GM23338 (cell line): Measurements from ENCODE around the gene ADH1A. TPM values are rescaled to one million over a fixed set of nuclear protein-coding genes. Genes with fewer than 3 reads are reported as not detected.

Source experiments
- ATAC-seq: fragments of 200-7000 bp; cut with Tn5 transposase; 3 replicates; pipeline ENCODE4 v1.9.1; 2020
- DNase-seq: peaks from one replicate; pipeline ENCODE4 v3.0.0-alpha.2; 2015; ENCODE audit warnings: low spot score
- H2AFZ ChIP-seq: fragments of 200-600 bp; sonication (generic); 2 replicates; pipeline ENCODE4 v1.8.0; 2016; ENCODE audit warnings: antibody characterized with exemption, mild to moderate bottlenecking, moderate library complexity
- H3F3A ChIP-seq: fragments of 200-600 bp; sonication (generic); replicated peaks from 2 replicates; pipeline ENCODE4 v1.8.0; 2017; ENCODE audit warnings: antibody characterized with exemption, mixed run types, low read depth
- H3K27ac ChIP-seq: fragments of 200-600 bp; sonication (generic); 2 replicates; pipeline ENCODE4 v1.6.1; 2016; ENCODE audit warnings: low read depth
- H3K27me3 ChIP-seq: fragments of 200-600 bp; sonication (generic); 2 replicates; pipeline ENCODE4 v1.8.0; 2016; ENCODE audit warnings: mild to moderate bottlenecking, mixed run types, moderate library complexity; ENCODE audit not compliant: insufficient read depth
- H3K36me3 ChIP-seq: fragments of 200-600 bp; sonication (generic); 2 replicates; pipeline ENCODE4 v1.8.0; 2016; ENCODE audit warnings: mild to moderate bottlenecking; ENCODE audit not compliant: insufficient read depth
- H3K4me1 ChIP-seq: fragments of 200-600 bp; sonication (generic); 2 replicates; pipeline ENCODE4 v1.8.0; 2016; ENCODE audit warnings: mild to moderate bottlenecking, moderate library complexity; ENCODE audit not compliant: insufficient read depth
- H3K4me2 ChIP-seq: fragments of 200-600 bp; sonication (generic); 2 replicates; pipeline ENCODE4 v1.7.1; 2017; ENCODE audit warnings: mixed run types
- H3K4me3 ChIP-seq: fragments of 200-600 bp; sonication (generic); 2 replicates; pipeline ENCODE4 v1.6.1; 2016; ENCODE audit warnings: mixed run types
- H3K79me2 ChIP-seq: fragments of 200-600 bp; sonication (generic); replicated peaks from 2 replicates; pipeline ENCODE4 v1.8.0; 2017; ENCODE audit warnings: mild to moderate bottlenecking; ENCODE audit not compliant: insufficient read depth
- H3K9me2 ChIP-seq: fragments of 200-600 bp; sonication (generic); 2 replicates; pipeline ENCODE4 v1.8.0; 2017; ENCODE audit not compliant: insufficient read depth
- H4K20me1 ChIP-seq: fragments of 200-600 bp; sonication (generic); replicated peaks from 2 replicates; pipeline ENCODE4 v1.8.0; 2017; ENCODE audit warnings: mild to moderate bottlenecking; ENCODE audit not compliant: insufficient read depth
- H3K27ac Mint-ChIP-seq: 2 replicates; pipeline ENCODE4 v1.8.0; 2020; ENCODE audit warnings: inconsistent platforms, mild to moderate bottlenecking, moderate library complexity, mixed read lengths
- H3K27me3 Mint-ChIP-seq: 3 replicates; pipeline ENCODE4 v1.8.0; 2022; ENCODE audit warnings: low read depth, mild to moderate bottlenecking, moderate library complexity, mixed read lengths, inconsistent platforms; ENCODE audit not compliant: insufficient read depth, poor library complexity
- H3K36me3 Mint-ChIP-seq: 3 replicates; pipeline ENCODE4 v1.8.0; 2021; ENCODE audit warnings: low read depth, mild to moderate bottlenecking, inconsistent platforms, moderate library complexity, mixed read lengths
- H3K4me1 Mint-ChIP-seq: 3 replicates; pipeline ENCODE4 v1.8.0; 2020; ENCODE audit warnings: mild to moderate bottlenecking, inconsistent platforms, mixed read lengths
- H3K4me3 Mint-ChIP-seq: 3 replicates; pipeline ENCODE4 v1.8.0; 2021; ENCODE audit warnings: moderate library complexity, mild to moderate bottlenecking, inconsistent platforms, mixed read lengths
- H3K9me3 Mint-ChIP-seq: 3 replicates; pipeline ENCODE4 v1.8.0; 2020; ENCODE audit warnings: moderate library complexity, mild to moderate bottlenecking, inconsistent platforms, mixed read lengths
- CREB1 ChIP-seq: fragments of 250-450 bp; sonication (Bioruptor Pico); IDR thresholded peaks from 2 replicates; pipeline ENCODE4 v1.5.0; 2020; ENCODE audit warnings: low read depth, mild to moderate bottlenecking, moderate library complexity
- CTCF ChIP-seq, 2 experiments: fragments of 200-600 bp in 1 of 2; sonication (generic) in 1 of 2; conservative IDR thresholded peaks; 2 replicates each; pipeline versions ENCODE4 v1.5.1 to v1.6.1; 2016 to 2017; ENCODE audit warnings: antibody characterized with exemption in 2 of 2, low read depth in 2 of 2, mild to moderate bottlenecking in 2 of 2, moderate library complexity in 1 of 2
- ETS1 ChIP-seq: IDR thresholded peaks from 2 replicates; pipeline ENCODE4 v1.6.1; 2016; ENCODE audit warnings: antibody characterized with exemption
- EZH2 ChIP-seq: fragments of 200-600 bp; sonication (generic); IDR thresholded peaks from one replicate; pipeline ENCODE4 v1.8.0; 2017; ENCODE audit warnings: antibody characterized with exemption, mild to moderate bottlenecking, low read depth; ENCODE audit not compliant: unreplicated experiment
- EZH2phosphoT487 ChIP-seq: fragments of 200-600 bp; sonication (generic); IDR thresholded peaks from one replicate; pipeline ENCODE4 v1.8.1; 2018; ENCODE audit warnings: antibody characterized with exemption; ENCODE audit not compliant: unreplicated experiment
- JUNB ChIP-seq: IDR thresholded peaks from one replicate; pipeline ENCODE4 v1.6.1; 2016; ENCODE audit warnings: antibody characterized with exemption; ENCODE audit not compliant: unreplicated experiment
- REST ChIP-seq: IDR thresholded peaks from one replicate; pipeline ENCODE4 v1.6.1; 2018; ENCODE audit warnings: antibody characterized with exemption; ENCODE audit not compliant: unreplicated experiment
- ZNF114 ChIP-seq: fragments of 250-450 bp; sonication (Bioruptor Pico); IDR thresholded peaks from 2 replicates; pipeline ENCODE4 v1.5.0; 2020; ENCODE audit warnings: mild to moderate bottlenecking, moderate library complexity
- ZNF331 ChIP-seq: fragments of 250-450 bp; sonication (Bioruptor Pico); IDR thresholded peaks from 2 replicates; pipeline ENCODE4 v1.5.0; 2020; ENCODE audit warnings: low read depth, mild to moderate bottlenecking, moderate library complexity
- polyA plus RNA-seq: library from polyadenylated mRNA; unstranded; fragments of >200 nt; fragmentation: Nextera tagmentation; extraction: Ambion mirVana; gene quantifications from 2 replicates; pipeline ENCODE4 v1.2.1, GENCODE V29; 2016
- total RNA-seq: library from RNA; depleted of rRNA; stranded (reverse); fragments of >200 nt; shearing (Covaris generic); gene quantifications from 2 replicates; pipeline ENCODE4 v1.2.3, GENCODE V29; 2014

ADH1A gene
- total and polyA plus RNA-seq, 2 experiments from 2014 or later = not detected

GRCh38 chr4:99317354-99317753 is 26.6 kb upstream of the ADH1A start (continued):
- TF ChIP-seq REST (no peak), EZH2 (no peak)

- H3K4me1 Mint-ChIP-seq = peaks cover 10% of the 10 kb centered on the region
- H3K36me3 Mint-ChIP-seq = no peaks in the 10 kb centered on the region
- Histone ChIP-seq H3K4me2 (no peak overlapping the region), H3F3A (no peaks in the 10 kb centered on the region), H3K9me2 (no peaks in the 10 kb centered on the region), H3K4me3 (no peak overlapping the region), H3K27me3 (no peaks in the 10 kb centered on the region), H2AFZ (no peak overlapping the region), H3K36me3 (no peaks in the 10 kb centered on the region), H3K79me2 (no peaks in the 10 kb centered on the region), H3K27ac (no peak overlapping the region), H3K4me1 (peaks cover 8% of the 10 kb centered on the region; the same call in 1 of the 2 replicates), H4K20me1 (no peaks in the 10 kb centered on the region)
- TF ChIP-seq CTCF (conservative IDR thresholded peaks at IDR 0.05; ENCODE audit: low read depth in 2 of 2) = no peak
- no peak for TF ChIP-seq EZH2
- TF ChIP-seq ZNF331 = no peak
- no peak for TF ChIP-seq ETS1
- H3K4me3 Mint-ChIP-seq = no peak overlapping the region
- H3K27me3 Mint-ChIP-seq = no peaks in the 10 kb centered on the region
- peak; percentile 52 for ATAC-seq
- peak; percentile 8 for DNase-seq
- H3K9me3 Mint-ChIP-seq = no peaks in the 10 kb centered on the region
- H3K27ac Mint-ChIP-seq = no peak overlapping the region
These were observed 25.1 kb upstream of the ADH1A start for GRCh38 chr4:99315839-99316238.

- Histone ChIP-seq H3K4me3 (no peak overlapping the region), H3K9me2 (no peaks in the 10 kb centered on the region), H3K27me3 (no peaks in the 10 kb centered on the region), H3F3A (no peaks in the 10 kb centered on the region), H3K36me3 (no peaks in the 10 kb centered on the region), H3K4me2 (no peak overlapping the region), H4K20me1 (no peaks in the 10 kb centered on the region), H2AFZ (no peak overlapping the region), H3K27ac (no peak overlapping the region), H3K4me1 (peaks cover 16% of the 10 kb centered on the region), H3K79me2 (no peaks in the 10 kb centered on the region)
- no peaks in the 10 kb centered on the region for H3K27me3 Mint-ChIP-seq
- no peak for ATAC-seq
- no peaks in the 10 kb centered on the region for H3K9me3 Mint-ChIP-seq
- peaks cover 21% of the 10 kb centered on the region for H3K4me1 Mint-ChIP-seq
- no peak overlapping the region for H3K4me3 Mint-ChIP-seq
- no peak overlapping the region for H3K27ac Mint-ChIP-seq
- no peaks in the 10 kb centered on the region for H3K36me3 Mint-ChIP-seq
- DNase-seq = no peak
- TF ChIP-seq REST (no peak), JUNB (no peak), CREB1 (CRISPR knock-in tag) (no peak), ZNF114 (CRISPR knock-in tag) (no peak), ETS1 (no peak), EZH2phosphoT487 (no peak)
These were observed 23.4 kb upstream of the ADH1A start for GRCh38 chr4:99314211-99314610.
